K562 (cell line): ENCODE results near the gene TENM4.

Experiments
- ARNT ChIP-seq, 2 experiments: fragments of 450-650 bp; IDR thresholded peaks; 2 replicates each; pipeline ENCODE4 v1.6.1; 2016; ENCODE audit warnings: mild to moderate bottlenecking in 1 of 2
- KDM1A ChIP-seq, 2 experiments: fragments of 450-650 bp; IDR thresholded peaks; 2 replicates each; pipeline ENCODE4 v1.6.1; 2016; ENCODE audit warnings: mild to moderate bottlenecking in 2 of 2
- MED1 ChIP-seq: sonication (generic); formaldehyde crosslinking; IDR thresholded peaks from 2 replicates; pipeline ENCODE4 v1.8.1; 2023; ENCODE audit warnings: missing genetic modification reagents, borderline replicate concordance
- POLR2AphosphoS5 ChIP-seq: IDR thresholded peaks from 2 replicates; pipeline ENCODE4 v1.6.1; 2011; ENCODE audit warnings: mild to moderate bottlenecking, low read depth, low read length, moderate library complexity; ENCODE audit not compliant: control insufficient read depth, insufficient read depth
- RAD21 ChIP-seq, 2 experiments: fragments of 250-450 bp in 1 of 2; fragments of 450-650 bp in 1 of 2; sonication (Bioruptor Pico) in 1 of 2; formaldehyde crosslinking in 1 of 2; IDR thresholded peaks in 1 of 2; conservative IDR thresholded peaks in 1 of 2; 2 replicates each; pipeline versions ENCODE4 v1.4.0 to v1.8.0; 2020 to 2022; ENCODE audit warnings: mild to moderate bottlenecking in 2 of 2, moderate library complexity in 1 of 2
- USF1 ChIP-seq: sonication (generic); formaldehyde crosslinking; IDR thresholded peaks from 2 replicates; pipeline ENCODE4 v1.9.0; 2022; ENCODE audit warnings: mild to moderate bottlenecking, missing genetic modification reagents
- ZNF121 ChIP-seq: sonication (generic); formaldehyde crosslinking; conservative IDR thresholded peaks from 2 replicates; pipeline ENCODE4 v1.8.0; 2022; ENCODE audit warnings: missing genetic modification reagents
- ZNF407 ChIP-seq: fragments of 450-650 bp; IDR thresholded peaks from 2 replicates; pipeline ENCODE4 v1.6.1; 2016; ENCODE audit warnings: low read depth

- TF ChIP-seq ARNT (IDR thresholded peaks at IDR 0.05): no peak
- TF ChIP-seq MED1 (CRISPR knock-in tag): no peak
- TF ChIP-seq RAD21 (CRISPR knock-in tag; conservative IDR thresholded peaks at IDR 0.05 in 1 of 2, IDR thresholded peaks at IDR 0.05 in 1 of 2): no peak
- TF ChIP-seq ZNF407: no peak
- no peak for TF ChIP-seq POLR2AphosphoS5
- TF ChIP-seq KDM1A (IDR thresholded peaks at IDR 0.05): no peak
- no peak for TF ChIP-seq USF1 (CRISPR knock-in tag)
- no peak for TF ChIP-seq ZNF121
Measured at GRCh38 chr11:78780889-78781288, 659.9 kb downstream of the TENM4 start.
